OCI-LY3 (cell line): ENCODE data around the gene MOB3B.

Experiments
- H2AFZ ChIP-seq: fragments of 200-600, 300-600 bp; shearing (Covaris generic); 2 replicates; pipeline ENCODE4 v1.6.0; 2014; ENCODE audit warnings: antibody characterized with exemption, low read depth, low read length
- H3K27ac ChIP-seq: fragments of 200-600, 300-600 bp; sonication (generic); 2 replicates; pipeline ENCODE4 v1.5.1; 2014; ENCODE audit warnings: mild to moderate bottlenecking, low read length, moderate library complexity, mixed read lengths
- H3K27me3 ChIP-seq: fragments of 200-600, 300-600 bp; sonication (generic); 2 replicates; pipeline ENCODE4 v1.6.1; 2014; ENCODE audit warnings: low read depth, low read length, mixed read lengths
- H3K36me3 ChIP-seq: fragments of 200-600, 300-600 bp; sonication (generic); replicated peaks from 2 replicates; pipeline ENCODE3; 2014; ENCODE audit warnings: low read depth, low read length, mixed read lengths
- H3K4me1 ChIP-seq: fragments of 300-600, 200-600 bp; sonication (generic); 2 replicates; pipeline ENCODE4 v1.6.1; 2014; ENCODE audit warnings: low read length, mixed read lengths
- H3K4me2 ChIP-seq: fragments of 200-600, 300-600 bp; sonication (generic); 2 replicates; pipeline ENCODE4 v1.6.1; 2014; ENCODE audit warnings: low read length, mixed read lengths
- H3K4me3 ChIP-seq: fragments of 300-600, 200-600 bp; sonication (generic); 2 replicates; pipeline ENCODE4 v1.5.1; 2014; ENCODE audit warnings: antibody characterized with exemption, mild to moderate bottlenecking, low read length, moderate library complexity
- H3K79me2 ChIP-seq: fragments of 300-600, 200-600 bp; shearing (Covaris generic); 2 replicates; pipeline ENCODE4 v1.6.1; 2014; ENCODE audit warnings: mild to moderate bottlenecking, low read length, mixed read lengths
- H3K9ac ChIP-seq: fragments of 300-600, 200-600 bp; shearing (Covaris generic); 2 replicates; pipeline ENCODE4 v1.6.0; 2014; ENCODE audit warnings: mild to moderate bottlenecking, low read length, moderate library complexity
- H3K9me3 ChIP-seq: fragments of 200-600, 300-600 bp; shearing (Covaris generic); 2 replicates; pipeline ENCODE4 v1.6.1; 2014; ENCODE audit warnings: low read length, mixed read lengths; ENCODE audit not compliant: insufficient read depth
- H4K20me1 ChIP-seq: fragments of 200-600, 300-600 bp; sonication (generic); 2 replicates; pipeline ENCODE4 v1.6.1; 2016; ENCODE audit warnings: low read length, mixed read lengths; ENCODE audit not compliant: insufficient read depth
- CTCF ChIP-seq: fragments of 200-600, 300-600 bp; sonication (generic); IDR thresholded peaks from 2 replicates; pipeline ENCODE4 v1.5.1; 2014; ENCODE audit warnings: antibody characterized with exemption, low read length, low read depth
- EZH2phosphoT487 ChIP-seq: fragments of 200-600 bp; shearing (Covaris generic); IDR thresholded peaks from 2 replicates; pipeline ENCODE4 v1.6.1; 2018; ENCODE audit warnings: antibody characterized with exemption, mixed run types, low read depth

Gene MOB3B

GRCh38 chr9:27487927-27488326, 41.7 kb downstream of the MOB3B start:
- TF ChIP-seq CTCF = no peak
- no peak for TF ChIP-seq EZH2phosphoT487
- Histone ChIP-seq H2AFZ (no peak overlapping the region), H3K36me3 (no peaks in the 10 kb centered on the region), H3K9me3 (no peaks in the 10 kb centered on the region), H3K4me2 (no peak overlapping the region), H3K4me3 (no peak overlapping the region), H3K27me3 (peaks cover 31% of the 10 kb centered on the region), H3K79me2 (no peaks in the 10 kb centered on the region), H3K27ac (no peak overlapping the region), H4K20me1 (no peaks in the 10 kb centered on the region; the same call in 1 of the 2 replicates), H3K9ac (no peak overlapping the region), H3K4me1 (peaks cover 41% of the 10 kb centered on the region)

GRCh38 chr9:27487128-27487640, 42.4 kb downstream of the MOB3B start:
- H3K4me3 ChIP-seq = no peak overlapping the region
- H3K27me3 ChIP-seq = peaks cover 26% of the 10 kb centered on the region
- H3K9me3 ChIP-seq = no peaks in the 10 kb centered on the region
- no peak overlapping the region for H2AFZ ChIP-seq
- H3K79me2 ChIP-seq = no peaks in the 10 kb centered on the region
- H3K4me1 ChIP-seq = peaks cover 41% of the 10 kb centered on the region
- no peaks in the 10 kb centered on the region for H3K36me3 ChIP-seq
- TF ChIP-seq EZH2phosphoT487 = no peak
- TF ChIP-seq CTCF = no peak
- no peak overlapping the region for H3K4me2 ChIP-seq
- H4K20me1 ChIP-seq = no peaks in the 10 kb centered on the region; the same call in 1 of the 2 replicates
- H3K27ac ChIP-seq = no peak overlapping the region
- no peak overlapping the region for H3K9ac ChIP-seq

- H3K36me3 ChIP-seq = no peaks in the 10 kb centered on the region
- H3K4me3 ChIP-seq = no peak overlapping the region
Observed at GRCh38 chr9:27485158-27485557, 44.5 kb downstream of the MOB3B start.

GRCh38 chr9:27483576-27483975, 46.0 kb downstream of the MOB3B start:
- Histone ChIP-seq H3K4me2 (no peak overlapping the region), H3K9me3 (no peaks in the 10 kb centered on the region), H3K36me3 (no peaks in the 10 kb centered on the region), H3K79me2 (no peaks in the 10 kb centered on the region), H4K20me1 (no peaks in the 10 kb centered on the region; the same call in 1 of the 2 replicates), H3K27ac (no peak overlapping the region), H3K9ac (no peak overlapping the region), H3K27me3 (peaks cover 22% of the 10 kb centered on the region), H3K4me1 (peaks cover 12% of the 10 kb centered on the region), H3K4me3 (no peak overlapping the region), H2AFZ (no peak overlapping the region)
- TF ChIP-seq CTCF (no peak), EZH2phosphoT487 (no peak)

More at GRCh38 chr9:27485158-27485557, 44.5 kb downstream of the MOB3B start:
- Histone ChIP-seq H3K9ac (no peak overlapping the region), H3K9me3 (no peaks in the 10 kb centered on the region), H3K4me1 (peaks cover 27% of the 10 kb centered on the region), H3K4me2 (peak overlapping the region; percentile 23; the same call in 1 of the 2 replicates), H3K27ac (no peak overlapping the region), H2AFZ (no peak overlapping the region), H4K20me1 (no peaks in the 10 kb centered on the region; the same call in 1 of the 2 replicates), H3K27me3 (peaks cover 20% of the 10 kb centered on the region), H3K79me2 (no peaks in the 10 kb centered on the region)
- TF ChIP-seq EZH2phosphoT487 (no peak), CTCF (no peak)
